ENCODE measurements around the gene NAP1L1.

Gene NAP1L1

GRCh38 chr12:76073561-76073960, 10.9 kb downstream of the NAP1L1 start:
- Mint-ChIP-seq H3K27me3 (ENCODE audit: low read depth) (no peaks in the 10 kb centered on the region), H3K9me3 (peaks cover 4% of the 10 kb centered on the region), H3K4me3 (no peak overlapping the region), H3K36me3 (ENCODE audit: low read depth) (peaks cover 69% of the 10 kb centered on the region), H3K4me1 (peaks cover 25% of the 10 kb centered on the region), H3K27ac (no peak overlapping the region)
- TF ChIP-seq CTCF (IDR thresholded peaks at IDR 0.05; ENCODE audit: unreplicated experiment in 3 of 3), result no peak

GRCh38 chr12:76072568-76072967, 11.9 kb downstream of the NAP1L1 start:
- Mint-ChIP-seq H3K4me3 (no peak overlapping the region), H3K27ac (no peak overlapping the region), H3K9me3 (peaks cover 2% of the 10 kb centered on the region), H3K4me1 (peaks cover 25% of the 10 kb centered on the region), H3K27me3 (ENCODE audit: low read depth) (no peaks in the 10 kb centered on the region), H3K36me3 (ENCODE audit: low read depth) (peaks cover 73% of the 10 kb centered on the region)
- TF ChIP-seq CTCF (IDR thresholded peaks at IDR 0.05; ENCODE audit: unreplicated experiment in 3 of 3), result no peak

DNA sequence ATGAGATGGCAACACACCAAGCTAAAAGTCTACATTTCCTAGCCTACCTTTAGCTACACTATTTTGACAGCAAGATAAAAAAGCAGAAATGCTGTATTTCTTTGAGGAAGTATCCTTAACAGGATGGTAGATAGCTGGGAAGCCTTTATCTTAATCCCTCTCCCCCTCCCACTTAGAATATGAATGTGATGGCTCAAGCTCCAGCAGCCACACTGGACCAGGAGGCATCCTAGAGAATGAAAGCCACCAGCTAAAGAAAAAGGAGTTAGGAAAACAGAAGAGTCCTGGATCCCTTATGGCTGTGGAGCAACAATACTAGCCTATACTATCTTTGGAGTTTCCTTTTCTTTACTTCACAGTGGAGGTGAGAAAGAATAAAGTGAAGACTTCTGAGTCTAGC, 15.1 kb downstream of the NAP1L1 start:
- no peaks in the 10 kb centered on the region for H3K27me3 Mint-ChIP-seq (ENCODE audit: low read depth)
- no peak for TF ChIP-seq CTCF (IDR thresholded peaks at IDR 0.05; ENCODE audit: unreplicated experiment in 3 of 3)
- H3K9me3 Mint-ChIP-seq, result peaks cover 18% of the 10 kb centered on the region
- peaks cover 20% of the 10 kb centered on the region for H3K4me1 Mint-ChIP-seq
- no peak overlapping the region for H3K4me3 Mint-ChIP-seq
- H3K27ac Mint-ChIP-seq, result no peak overlapping the region
- H3K36me3 Mint-ChIP-seq (ENCODE audit: low read depth), result peaks cover 90% of the 10 kb centered on the region

DNA sequence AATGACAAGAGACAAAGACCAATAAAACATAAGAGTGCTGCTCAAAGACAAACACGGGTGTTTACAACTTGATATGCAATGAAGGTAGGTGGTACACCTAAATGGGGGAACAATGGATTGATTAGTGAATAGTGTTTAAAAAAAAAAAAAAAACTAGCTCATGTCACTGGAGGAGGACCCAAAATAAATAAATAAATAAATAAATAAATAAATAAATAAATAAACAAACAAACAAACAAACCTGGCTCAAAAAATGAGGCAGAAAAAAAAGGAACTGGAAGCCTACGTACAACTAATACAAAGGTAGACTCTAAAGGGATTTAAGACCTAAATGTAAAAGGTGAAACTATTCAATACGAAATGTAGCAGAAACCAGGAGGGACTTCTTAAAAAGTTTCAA, 18.6 kb downstream of the NAP1L1 start:
- Mint-ChIP-seq H3K4me1 (no peaks in the 10 kb centered on the region), H3K4me3 (no peak overlapping the region), H3K36me3 (ENCODE audit: low read depth) (peaks cover 90% of the 10 kb centered on the region), H3K9me3 (peaks cover 29% of the 10 kb centered on the region), H3K27ac (no peak overlapping the region), H3K27me3 (ENCODE audit: low read depth) (no peaks in the 10 kb centered on the region)
- TF ChIP-seq CTCF (IDR thresholded peaks at IDR 0.05; ENCODE audit: unreplicated experiment in 3 of 3), result no peak

- Mint-ChIP-seq H3K36me3 (ENCODE audit: low read depth) (peaks cover 89% of the 10 kb centered on the region), H3K27me3 (ENCODE audit: low read depth) (no peaks in the 10 kb centered on the region), H3K4me3 (no peak overlapping the region), H3K27ac (no peak overlapping the region), H3K9me3 (peaks cover 29% of the 10 kb centered on the region), H3K4me1 (no peaks in the 10 kb centered on the region)
- no peak for TF ChIP-seq CTCF (IDR thresholded peaks at IDR 0.05; ENCODE audit: unreplicated experiment in 3 of 3)
These were observed 19.6 kb downstream of the NAP1L1 start for GRCh38 chr12:76064904-76065303.

- Mint-ChIP-seq H3K9me3 (peaks cover 17% of the 10 kb centered on the region), H3K36me3 (ENCODE audit: low read depth) (peaks cover 79% of the 10 kb centered on the region), H3K4me1 (no peaks in the 10 kb centered on the region), H3K27ac (no peak overlapping the region), H3K4me3 (no peak overlapping the region), H3K27me3 (ENCODE audit: low read depth) (no peaks in the 10 kb centered on the region)
- no peak for TF ChIP-seq CTCF (IDR thresholded peaks at IDR 0.05; ENCODE audit: unreplicated experiment in 3 of 3)
These were observed 24.4 kb downstream of the NAP1L1 start for GRCh38 chr12:76060111-76060510.
